Mesodermal cell (in vitro differentiated cells): ENCODE measurements around the gene PRDX3.
A peak's percentile ranks its signal among the peaks of the same experiment; 100 is the strongest.

Source experiments
- H3K27ac ChIP-seq: 2 replicates; pipeline ENCODE4 v1.7.0; 2013; ENCODE audit warnings: mild to moderate bottlenecking, low read depth, low read length, moderate library complexity; ENCODE audit not compliant: severe bottlenecking
- H3K36me3 ChIP-seq: 2 replicates; pipeline ENCODE4 v1.7.1; 2013; ENCODE audit warnings: mild to moderate bottlenecking, low read length, moderate library complexity; ENCODE audit not compliant: control insufficient read depth, insufficient read depth
- H3K4me1 ChIP-seq: one replicate; pipeline ENCODE4 v1.7.1; 2013; ENCODE audit warnings: mild to moderate bottlenecking, low read length; ENCODE audit not compliant: insufficient read depth, control insufficient read depth, poor library complexity, severe bottlenecking
- H3K4me3 ChIP-seq: 2 replicates; pipeline ENCODE4 v1.7.0; 2013; ENCODE audit warnings: low read length, control low read depth, mild to moderate bottlenecking; ENCODE audit not compliant: insufficient read depth, poor library complexity, severe bottlenecking; ENCODE audit errors: extremely low read depth
- H3K9me3 ChIP-seq: 2 replicates; pipeline ENCODE4 v1.7.1; 2013; ENCODE audit warnings: mild to moderate bottlenecking, low read length, moderate library complexity; ENCODE audit not compliant: control insufficient read depth
- WGBS, 2 experiments: methylation state at CpG; one replicate each; pipeline ENCODE4 v1.1.5; 2013; ENCODE audit warnings: missing lambda C conversion rate in 2 of 2; ENCODE audit not compliant: insufficient coverage in 2 of 2; 5-methylcytosine and 5-hydroxymethylcytosine counted together

Gene PRDX3

GRCh38 chr10:119205894-119206602 is 27.4 kb upstream of the PRDX3 start:
- H3K4me1 ChIP-seq: peaks cover 38% of the 10 kb centered on the region
- H3K4me3 ChIP-seq: peak overlapping the region; percentile 18
- 53 to 65% methylated on average over 13 to 17 of the region's 17 CpGs for WGBS, 2 experiments

GRCh38 chr10:119203006-119203405 is 24.4 kb upstream of the PRDX3 start:
- Histone ChIP-seq H3K4me1 (peaks cover 15% of the 10 kb centered on the region), H3K9me3 (no peaks in the 10 kb centered on the region), H3K4me3 (no peak overlapping the region), H3K27ac (peak overlapping the region; percentile 67), H3K36me3 (no peaks in the 10 kb centered on the region)
- WGBS, 2 experiments: 75 to 95% methylated on average over 2 of the region's 4 CpGs

More at GRCh38 chr10:119205894-119206602, 27.4 kb upstream of the PRDX3 start:
- no peaks in the 10 kb centered on the region for H3K36me3 ChIP-seq
- H3K27ac ChIP-seq: peak overlapping the region; percentile 96
- H3K9me3 ChIP-seq: no peaks in the 10 kb centered on the region

GRCh38 chr10:119201233-119201632 is 22.6 kb upstream of the PRDX3 start:
- Histone ChIP-seq H3K36me3 (no peaks in the 10 kb centered on the region), H3K9me3 (no peaks in the 10 kb centered on the region), H3K4me1 (peaks cover 13% of the 10 kb centered on the region), H3K4me3 (no peak overlapping the region), H3K27ac (no peak overlapping the region)
- no CpG with 5 or more reads among the region's 1 CpG for WGBS, 2 experiments

- Histone ChIP-seq H3K9me3 (no peaks in the 10 kb centered on the region), H3K4me3 (no peak overlapping the region), H3K36me3 (no peaks in the 10 kb centered on the region), H3K4me1 (peaks cover 6% of the 10 kb centered on the region), H3K27ac (no peak overlapping the region)
- WGBS, 2 experiments: 39 to 52% methylated on average over 6 to 8 of the region's 9 CpGs
Observed at GRCh38 chr10:119199231-119199992, 20.8 kb upstream of the PRDX3 start.

GRCh38 chr10:119198438-119198837 is 19.8 kb upstream of the PRDX3 start:
- Histone ChIP-seq H3K36me3 (no peaks in the 10 kb centered on the region), H3K4me1 (peaks cover 5% of the 10 kb centered on the region), H3K27ac (no peak overlapping the region), H3K4me3 (no peak overlapping the region), H3K9me3 (no peaks in the 10 kb centered on the region)
- WGBS, 2 experiments: 61 to 68% methylated on average over 7 of the region's 7 CpGs

- H3K9me3 ChIP-seq: no peaks in the 10 kb centered on the region
- WGBS, 2 experiments: 100% methylated on average over 2 of the region's 4 CpGs; no CpG with 5 or more reads in 1 of the 2 experiments
- no peak overlapping the region for H3K4me3 ChIP-seq
- no peak overlapping the region for H3K27ac ChIP-seq
- H3K36me3 ChIP-seq: no peaks in the 10 kb centered on the region
- peaks cover 3% of the 10 kb centered on the region for H3K4me1 ChIP-seq
Observed at GRCh38 chr10:119197921-119198320, 19.3 kb upstream of the PRDX3 start.

GRCh38 chr10:119191881-119192280 is 13.3 kb upstream of the PRDX3 start:
- Histone ChIP-seq H3K4me3 (no peak overlapping the region), H3K36me3 (no peaks in the 10 kb centered on the region), H3K27ac (no peak overlapping the region), H3K4me1 (peaks cover 26% of the 10 kb centered on the region), H3K9me3 (no peaks in the 10 kb centered on the region)
- 81 to 88% methylated on average over 1 to 3 of the region's 4 CpGs for WGBS, 2 experiments

GRCh38 chr10:119190954-119191785 is 12.6 kb upstream of the PRDX3 start:
- Histone ChIP-seq H3K36me3 (no peaks in the 10 kb centered on the region), H3K9me3 (no peaks in the 10 kb centered on the region), H3K27ac (peak overlapping the region; percentile 97), H3K4me1 (peaks cover 26% of the 10 kb centered on the region), H3K4me3 (no peak overlapping the region)
- WGBS, 2 experiments: 30 to 50% methylated on average over 2 of the region's 5 CpGs

- WGBS, 2 experiments: 80 to 88% methylated on average over 1 of the region's 4 CpGs
- H3K9me3 ChIP-seq: no peaks in the 10 kb centered on the region
Observed at GRCh38 chr10:119190353-119190752, 11.7 kb upstream of the PRDX3 start.

GRCh38 chr10:119189811-119190282 is 11.2 kb upstream of the PRDX3 start:
- Histone ChIP-seq H3K36me3 (no peaks in the 10 kb centered on the region), H3K4me1 (peaks cover 26% of the 10 kb centered on the region), H3K27ac (peak overlapping the region; percentile 97), H3K4me3 (no peak overlapping the region), H3K9me3 (no peaks in the 10 kb centered on the region)
- 68 to 100% methylated on average over 1 to 3 of the region's 3 CpGs for WGBS, 2 experiments

More at GRCh38 chr10:119190353-119190752, 11.7 kb upstream of the PRDX3 start:
- H3K4me1 ChIP-seq: peaks cover 26% of the 10 kb centered on the region
- no peak overlapping the region for H3K4me3 ChIP-seq
- peak overlapping the region; percentile 97 for H3K27ac ChIP-seq
- no peaks in the 10 kb centered on the region for H3K36me3 ChIP-seq
